GM11168 (cell line): ENCODE data around the gene TIGD6.
"Not testable (repeated sequence)": the region's sequence is repeated elsewhere in the genome, so short reads cannot be mapped to it uniquely, and the experiment has no call there.

Experiments used
- in situ Hi-C: fragments of 300-500 bp; cut with MboI; formaldehyde crosslinking; loops from one replicate; pipeline ENCODE4 v1.12.0; 2022; ENCODE audit warnings: low sequenced_read_pairs; ENCODE audit not compliant: unreplicated experiment

The TIGD6 gene

DNA sequence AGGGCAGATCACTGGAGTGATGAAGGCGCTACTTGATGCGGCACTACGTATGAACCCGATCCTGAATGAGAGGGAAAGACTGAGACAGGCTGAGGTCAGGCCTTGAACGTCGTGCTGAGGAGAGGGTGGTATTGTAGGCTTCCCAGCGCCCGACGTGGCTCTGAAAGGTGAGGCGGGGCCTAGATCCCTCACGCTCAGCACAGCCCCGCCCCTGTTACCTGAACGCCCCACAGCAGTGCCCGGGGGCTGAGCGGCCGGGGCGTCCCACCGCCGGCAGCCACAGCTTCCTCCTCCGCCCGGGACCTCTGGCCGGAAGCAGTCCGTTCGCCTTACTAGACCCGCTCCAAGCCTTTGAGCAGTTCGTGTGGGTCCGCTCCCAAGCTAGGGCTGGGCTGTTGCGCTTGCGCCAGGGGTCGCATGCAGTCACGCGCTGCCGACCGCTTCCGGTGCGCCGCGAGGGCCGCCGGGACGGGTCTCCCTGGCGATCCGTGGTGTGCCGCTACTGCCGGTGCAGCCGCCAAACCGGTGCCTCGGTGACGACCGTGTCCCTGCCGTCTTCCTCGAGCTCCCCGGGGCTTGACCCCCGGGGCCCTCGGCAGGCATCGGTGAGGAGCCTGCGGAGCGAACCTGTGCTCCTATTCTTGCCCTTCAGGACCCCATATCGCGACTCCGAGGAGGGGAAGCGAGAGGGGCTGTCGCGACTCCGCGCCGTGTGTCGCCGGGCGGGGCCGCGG is at the start of gene TIGD6, which contains the start of gene HMGXB3:
Gene TIGD6 (minus strand): TSS at position 399 of the 734 bp plus-strand sequence. CDS start 4,306 bp downstream, outside the sequence.
Gene HMGXB3 (plus strand): TSS at position 484 of the 734 bp plus-strand sequence. CDS start 4,114 bp downstream, outside the sequence.
- in situ Hi-C loops, result no loop called here

DNA sequence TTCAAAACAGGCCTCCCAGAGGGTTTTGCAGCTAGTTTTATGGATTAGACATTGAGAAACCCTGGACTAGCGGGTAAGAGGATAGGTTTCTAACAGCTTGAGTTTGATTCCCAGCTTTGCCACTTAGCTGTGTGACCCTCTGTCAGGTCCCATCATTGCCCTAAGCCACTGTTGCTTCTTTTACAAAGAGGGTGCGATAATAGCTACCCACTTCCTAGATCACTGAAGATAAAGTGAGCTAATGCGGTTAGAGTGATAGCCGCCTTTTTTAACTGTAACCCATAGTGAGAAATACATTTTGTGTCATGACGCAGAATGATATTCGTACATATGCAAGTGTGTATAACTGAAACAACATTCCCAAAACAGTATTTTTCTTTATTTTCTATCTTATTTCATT is 45.6 kb upstream of the TIGD6 start:
- in situ Hi-C loops, result no loop called here

DNA sequence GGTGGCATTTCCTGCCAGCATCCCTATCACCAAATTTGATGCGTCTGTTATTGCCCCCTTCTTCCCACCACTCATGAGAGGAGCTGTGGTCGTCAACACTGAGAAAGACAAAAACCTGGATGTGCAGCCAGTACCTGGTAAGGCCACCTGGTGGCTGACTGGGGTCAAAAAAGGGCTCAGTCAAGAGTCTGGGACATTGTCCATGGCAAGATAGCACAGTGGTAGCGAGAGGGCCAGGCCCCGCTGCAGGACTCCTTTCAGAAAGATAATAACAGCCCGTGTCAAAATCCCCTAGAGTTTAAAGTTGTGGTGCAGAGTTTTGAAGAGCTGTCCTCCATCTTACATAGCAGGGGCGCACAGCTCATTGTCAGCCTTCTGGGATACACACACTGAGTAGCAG is 45.1 kb upstream of the TIGD6 start:
- in situ Hi-C loops, result no loop called here

DNA sequence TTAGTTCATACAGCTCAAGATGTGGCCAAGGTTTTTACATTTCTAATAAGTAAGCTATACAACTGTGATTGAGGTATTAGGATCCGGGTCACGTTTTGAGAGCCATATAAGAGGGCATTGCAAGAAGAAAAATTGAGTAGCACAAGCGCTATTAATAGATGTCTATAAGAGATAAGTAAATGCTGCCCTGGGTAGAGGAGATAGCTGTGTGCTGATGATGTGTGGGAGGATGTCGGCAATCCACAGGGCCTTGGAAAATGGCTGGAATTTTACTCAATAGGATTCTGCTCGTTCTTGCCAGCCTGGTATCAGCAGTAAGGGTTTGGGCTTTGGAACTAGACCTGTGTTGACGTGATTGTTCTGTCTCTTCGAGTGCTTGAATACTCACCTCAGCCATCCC is 44.3 kb upstream of the TIGD6 start:
- in situ Hi-C loops, result no loop called here

DNA sequence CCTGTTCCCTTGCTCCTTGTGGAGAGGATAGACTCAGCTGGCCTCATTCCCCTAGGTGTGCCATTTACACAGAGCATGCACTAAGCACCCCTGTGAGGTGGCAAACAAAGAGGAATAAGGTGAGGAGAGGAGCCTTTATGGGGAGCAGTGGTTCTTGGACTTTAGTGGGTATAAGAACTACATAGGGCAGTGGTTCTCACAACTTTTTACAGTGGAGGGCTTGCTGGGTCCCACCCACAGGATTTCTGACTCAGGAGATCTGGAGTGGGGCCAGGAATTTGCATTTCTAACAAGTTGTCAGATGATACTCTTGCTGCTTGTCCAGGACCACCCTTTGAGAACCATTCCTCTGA is 43.9 kb upstream of the TIGD6 start:
- in situ Hi-C loops, result no loop called here

DNA sequence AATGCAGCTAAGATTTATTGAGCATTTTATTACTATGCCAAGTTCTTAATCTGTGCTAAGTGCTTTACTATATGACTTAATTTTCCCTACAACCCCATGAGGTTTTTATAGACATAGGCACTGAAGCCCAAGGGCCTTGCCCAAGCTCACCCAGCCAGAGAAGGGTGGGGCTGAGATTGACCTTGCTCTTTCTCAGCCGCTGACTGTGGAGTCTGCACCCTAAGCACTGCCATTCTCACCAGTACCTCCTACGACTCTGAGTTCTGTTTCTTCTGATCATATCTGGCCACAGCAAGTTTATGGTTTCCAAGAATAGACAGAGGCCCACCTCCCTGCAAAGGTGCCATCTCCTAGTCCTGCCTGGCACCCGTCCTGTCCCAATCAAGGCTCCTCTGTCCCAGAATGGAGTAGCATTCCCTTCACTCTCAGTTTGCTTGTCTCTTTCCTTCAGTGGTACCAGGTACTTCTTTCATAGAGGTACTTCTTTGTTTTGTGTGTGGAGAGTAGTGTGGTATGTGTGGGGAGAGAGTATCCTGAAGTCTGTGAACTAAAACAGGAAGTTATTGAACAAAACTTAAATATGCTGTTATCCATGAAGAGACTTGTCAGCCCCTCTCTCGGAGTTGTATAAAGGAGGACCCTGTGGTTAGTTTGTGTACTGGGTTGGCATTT is 43.3 kb upstream of the TIGD6 start:
- in situ Hi-C loops, result no loop called here

DNA sequence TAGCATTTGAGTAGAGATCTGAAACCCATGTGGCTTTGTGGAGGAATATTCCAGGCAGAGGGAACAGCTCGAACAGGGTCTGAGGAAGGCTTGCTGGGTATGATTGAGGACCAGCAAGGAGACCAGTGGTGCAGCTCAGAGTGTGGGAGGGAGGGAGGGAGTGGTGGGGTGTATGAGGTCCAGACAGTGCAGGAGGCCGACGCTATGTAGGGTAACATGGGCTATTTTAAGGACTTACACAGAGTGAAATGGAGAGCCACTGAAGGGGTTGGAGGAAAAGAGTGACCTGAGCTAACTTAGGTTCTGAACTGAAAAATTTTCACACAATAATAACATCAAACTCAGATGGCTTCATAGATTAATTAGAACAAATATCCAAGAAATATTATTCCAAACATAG is 42.0 kb upstream of the TIGD6 start:
- in situ Hi-C loops, result no loop called here

DNA sequence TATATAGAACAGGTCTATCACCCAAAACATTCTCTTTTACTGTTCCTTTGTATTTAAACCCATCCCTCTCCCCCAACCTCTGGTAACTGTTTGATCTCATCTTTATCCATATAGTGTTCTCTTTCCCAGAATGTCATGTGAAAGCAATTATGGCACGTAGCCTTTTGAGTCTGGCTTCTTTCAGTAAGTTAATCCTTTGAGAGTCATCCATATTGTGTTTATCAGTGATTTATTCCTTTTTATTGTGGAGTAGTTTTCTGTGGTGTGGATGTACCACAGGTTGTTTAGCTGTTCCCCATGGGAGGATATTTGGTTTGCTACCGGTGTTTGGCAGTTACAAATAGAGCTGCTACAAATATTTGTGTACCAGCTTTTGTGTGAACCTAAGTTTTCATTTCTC is 38.1 kb upstream of the TIGD6 start:
- in situ Hi-C loops, result no loop called here

DNA sequence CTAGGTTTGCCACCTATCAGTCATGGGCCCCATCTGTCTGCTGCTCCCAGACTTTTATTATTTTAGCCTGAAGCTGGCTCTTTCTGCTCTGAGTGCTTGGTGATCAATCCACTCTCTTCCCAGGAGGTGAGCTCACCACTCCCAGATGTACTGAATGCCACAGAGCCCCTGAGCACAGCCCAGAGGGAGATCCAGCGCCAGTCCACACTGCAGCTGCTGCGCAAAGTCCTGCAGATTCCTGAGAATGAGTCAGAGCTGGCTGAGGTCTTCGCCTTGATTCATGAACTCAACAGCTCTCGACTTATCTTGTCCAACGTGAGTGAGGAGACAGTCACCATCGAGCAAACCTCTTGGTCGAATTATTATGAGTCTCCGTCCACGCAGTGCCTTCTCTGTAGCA is 36.1 kb upstream of the TIGD6 start:
- in situ Hi-C loops, result no loop called here

DNA sequence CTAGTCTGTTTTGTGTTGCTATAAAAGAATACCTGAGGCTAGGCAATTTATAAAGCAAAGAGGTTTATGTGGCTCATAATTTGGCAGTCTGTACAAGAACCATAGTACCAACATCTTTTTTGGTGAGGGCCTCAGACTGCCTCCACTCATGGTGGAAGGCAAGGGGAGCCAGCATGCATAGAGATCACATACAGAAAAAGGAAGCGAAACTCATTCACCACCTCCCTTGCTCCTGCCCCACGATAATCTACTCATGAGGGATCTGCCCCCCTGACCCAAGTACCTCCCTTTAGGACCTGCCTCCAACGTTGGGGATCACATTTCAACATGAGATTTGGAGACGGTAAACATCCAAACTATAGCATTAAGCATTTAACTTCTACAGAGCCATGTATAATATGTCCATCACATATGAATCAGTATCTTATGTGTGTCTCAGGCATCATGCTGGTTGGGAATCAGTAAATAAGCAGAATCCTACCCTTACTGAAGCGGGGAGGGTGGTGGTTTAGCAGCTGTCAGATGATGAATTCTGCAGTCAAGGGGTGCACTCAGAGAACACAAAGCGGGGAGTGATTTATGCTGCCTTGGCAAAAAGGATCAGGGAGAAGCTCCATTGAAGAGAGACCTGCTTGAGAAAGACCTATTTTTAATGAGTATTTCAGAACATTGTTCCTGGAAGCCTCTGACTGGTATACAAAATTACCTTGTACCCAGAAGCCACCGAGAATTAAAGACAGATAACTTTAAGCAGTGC is 34.9 kb upstream of the TIGD6 start:
- in situ Hi-C loops, result no loop called here

DNA sequence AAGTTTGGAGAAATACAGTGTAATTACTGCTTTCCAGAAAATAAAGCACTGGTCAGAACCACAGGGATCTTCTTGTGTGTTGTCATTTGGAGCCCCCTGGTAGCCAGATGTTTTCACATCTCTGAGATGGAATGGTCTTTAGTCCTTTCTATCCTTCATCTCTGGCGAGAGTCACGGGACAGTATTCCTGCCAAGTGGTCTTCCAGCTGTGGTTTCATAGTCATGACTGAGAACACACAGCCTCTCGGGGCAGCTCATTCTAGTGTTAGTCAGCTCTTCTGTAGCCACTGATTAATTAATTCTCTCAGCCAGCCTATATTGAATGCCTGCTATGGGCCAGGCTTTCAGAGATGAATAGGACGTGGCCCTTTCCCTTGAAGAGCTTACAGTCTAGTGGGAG is 34.2 kb upstream of the TIGD6 start:
- in situ Hi-C loops, result no loop called here

DNA sequence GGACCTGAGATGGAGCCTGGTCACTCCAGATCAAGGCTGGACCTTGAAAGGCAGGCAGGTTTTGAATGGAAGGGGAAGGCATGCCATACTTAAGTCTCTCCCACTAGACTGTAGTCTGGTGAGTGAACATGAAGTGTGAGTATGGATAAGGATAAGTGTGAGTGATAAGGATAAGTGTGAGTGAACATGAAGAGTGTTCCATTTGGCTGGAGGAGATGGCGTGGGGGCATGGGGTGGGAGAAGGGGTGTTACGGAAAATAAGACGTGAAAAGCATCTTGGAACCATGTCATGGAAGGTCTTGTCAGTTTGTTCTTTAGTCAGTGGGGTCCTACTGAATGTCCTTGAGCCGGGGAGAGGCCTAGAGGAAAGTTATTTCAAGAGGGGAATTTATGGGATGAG is 32.9 kb upstream of the TIGD6 start:
- in situ Hi-C loops, result no loop called here

DNA sequence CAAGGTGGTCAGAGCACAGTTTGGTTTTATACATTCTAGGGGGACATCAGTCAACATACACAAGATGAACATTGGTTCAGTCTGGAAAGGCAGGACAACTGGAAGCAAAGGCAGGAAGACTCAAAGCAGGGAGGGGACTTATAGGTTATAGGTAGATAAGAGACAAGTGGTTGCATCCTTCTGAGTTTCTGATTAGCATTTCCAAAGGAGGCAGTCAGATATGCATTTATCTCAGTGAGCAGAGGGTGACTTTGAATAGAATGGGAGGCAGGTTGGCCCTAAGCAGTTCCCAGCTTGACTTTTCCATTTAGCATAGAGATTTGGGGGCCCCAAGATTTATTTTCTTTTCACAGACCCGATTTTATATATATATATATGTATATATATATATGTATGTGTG is 27.6 kb upstream of the TIGD6 start:
- in situ Hi-C loops, result not testable (repeated sequence)

DNA sequence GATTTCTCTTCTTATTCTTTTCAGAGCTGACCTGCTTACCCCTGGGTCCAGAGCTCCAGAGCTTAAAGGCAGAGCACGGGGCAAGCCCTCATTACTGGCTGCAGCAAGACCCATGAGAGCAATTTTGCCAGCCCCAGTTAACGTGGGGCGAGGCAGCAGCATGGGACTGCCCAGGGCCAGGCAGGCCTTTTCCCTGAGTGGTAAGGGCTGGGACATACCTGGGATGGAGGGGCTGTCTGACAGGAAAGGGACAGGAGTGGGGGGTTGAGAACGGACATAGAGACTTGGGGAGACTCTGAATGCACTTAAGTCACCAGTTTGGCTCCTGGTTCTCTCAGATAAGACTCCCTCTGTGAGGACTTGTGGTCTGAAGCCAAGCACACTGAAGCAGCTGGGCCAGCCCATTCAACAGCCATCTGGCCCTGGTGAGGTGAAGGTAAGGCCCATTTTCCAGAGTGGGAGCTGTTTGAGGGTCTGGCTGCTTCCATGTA is 26.3 kb upstream of the TIGD6 start:
- in situ Hi-C loops, result no loop called here

DNA sequence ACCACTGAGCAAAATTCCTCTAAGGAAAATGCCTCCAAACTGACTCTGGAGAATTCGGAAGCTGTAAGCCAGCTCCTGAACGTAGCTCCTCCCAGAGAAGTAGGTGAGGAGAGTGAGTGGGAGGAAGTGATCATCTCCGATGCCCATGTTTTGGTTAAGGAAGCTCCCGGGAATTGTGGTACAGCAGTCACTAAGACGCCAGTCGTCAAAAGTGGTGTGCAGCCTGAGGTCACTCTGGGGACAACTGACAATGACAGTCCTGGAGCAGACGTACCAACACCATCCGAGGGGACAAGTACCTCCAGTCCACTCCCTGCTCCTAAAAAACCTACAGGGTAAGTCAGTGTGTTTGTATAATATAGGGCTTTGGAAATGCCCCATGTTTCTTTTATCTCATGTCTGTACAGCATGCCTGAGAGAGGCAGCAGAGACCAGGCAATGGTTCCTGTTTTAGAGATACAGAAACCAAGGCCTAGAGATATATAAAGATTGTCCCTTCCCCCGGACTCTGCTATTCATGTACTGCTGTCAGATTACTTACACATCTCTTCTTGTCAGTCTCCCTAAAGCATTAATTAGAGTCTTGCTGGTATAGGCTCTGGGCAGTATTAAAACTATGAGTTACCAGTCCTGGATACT is 24.0 kb upstream of the TIGD6 start:
- in situ Hi-C loops, result no loop called here

DNA sequence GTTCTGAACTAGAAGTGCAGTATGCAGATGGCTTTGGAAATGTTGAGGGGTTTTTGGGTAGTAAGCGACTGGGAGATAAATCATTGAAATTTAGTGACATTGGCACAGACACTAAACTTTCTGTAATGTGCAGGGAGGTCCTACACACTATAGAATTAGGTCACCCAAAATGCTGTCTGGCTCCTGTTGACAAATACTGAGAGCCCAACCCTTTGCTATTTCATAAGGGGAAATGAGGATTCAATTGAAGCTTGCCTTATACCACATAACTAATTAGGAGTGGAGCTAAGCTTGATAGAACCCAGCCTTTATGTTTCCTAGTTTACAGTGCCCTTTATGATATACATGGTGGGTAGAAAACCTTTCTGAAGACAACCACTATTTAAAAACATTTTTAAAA is 22.7 kb upstream of the TIGD6 start:
- in situ Hi-C loops, result no loop called here

DNA sequence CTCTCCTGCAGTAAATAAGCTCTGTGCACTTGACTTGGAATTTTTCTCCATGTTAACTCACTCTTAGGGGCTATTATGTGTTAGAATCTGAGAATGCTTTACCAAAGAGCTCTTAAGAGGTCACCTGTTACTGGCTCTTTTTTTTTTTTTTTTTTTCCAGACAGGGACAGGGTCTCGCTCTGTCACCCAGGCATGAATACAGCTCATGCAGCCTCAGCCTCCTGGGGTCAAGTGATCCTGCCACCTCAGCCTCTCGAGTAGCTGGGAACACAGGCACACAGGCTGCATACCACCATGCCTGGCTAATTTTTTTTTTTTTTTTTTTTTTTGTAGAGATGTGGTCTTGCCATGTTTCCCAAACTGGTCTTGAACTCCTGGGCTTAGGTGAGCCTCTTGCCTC is 22.2 kb upstream of the TIGD6 start:
- in situ Hi-C loops, result no loop called here

DNA sequence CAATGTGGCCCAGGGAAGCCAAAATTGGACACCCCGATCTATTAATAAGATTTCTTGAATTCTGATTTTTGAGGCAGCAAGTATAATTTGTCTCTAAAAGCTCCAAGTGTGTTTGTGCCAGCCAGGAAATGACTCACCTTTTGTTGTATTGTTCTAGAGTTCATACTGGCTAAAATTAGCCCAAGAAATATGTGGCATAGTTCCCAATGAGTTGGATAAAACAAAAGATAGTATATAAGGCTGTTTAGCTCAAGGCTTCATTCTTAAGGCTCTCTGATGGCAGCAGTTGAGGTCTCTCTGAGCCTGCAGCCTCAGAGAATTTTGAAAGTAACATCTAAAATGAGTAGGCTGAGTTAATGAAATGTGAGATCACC is 21.7 kb upstream of the TIGD6 start:
- in situ Hi-C loops, result no loop called here

DNA sequence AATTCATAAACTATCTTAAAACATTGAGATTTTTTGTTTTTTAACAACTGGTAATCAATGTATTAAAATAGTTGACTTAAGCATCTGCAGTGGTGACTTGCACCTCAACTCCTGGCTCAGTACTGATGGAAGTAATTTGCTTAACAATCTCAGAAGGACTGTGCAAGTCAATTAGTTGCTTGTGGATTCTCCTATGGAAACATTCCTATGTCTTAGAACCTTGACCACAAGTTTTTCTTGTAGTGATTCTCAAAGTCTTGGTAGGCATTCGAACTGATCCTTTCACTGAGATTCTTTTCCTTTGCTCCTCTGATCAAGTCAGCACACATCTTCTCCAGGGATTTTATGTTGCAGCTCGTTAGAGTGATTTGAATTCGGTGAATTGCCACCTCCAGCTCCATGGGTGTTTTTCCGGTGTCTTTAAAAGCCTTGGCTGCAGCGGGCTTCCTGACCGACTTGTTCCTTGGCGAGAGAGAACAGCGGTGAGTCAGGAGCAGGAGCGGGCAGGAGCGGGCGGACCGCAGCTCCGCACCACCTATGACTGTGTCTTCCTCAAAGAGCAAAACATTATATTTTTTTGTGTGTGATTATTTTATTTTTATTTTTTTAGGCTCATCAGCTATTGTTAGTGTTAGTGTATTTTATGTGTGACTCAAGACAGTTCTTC is 21.2 kb upstream of the TIGD6 start:
- in situ Hi-C loops, result no loop called here

DNA sequence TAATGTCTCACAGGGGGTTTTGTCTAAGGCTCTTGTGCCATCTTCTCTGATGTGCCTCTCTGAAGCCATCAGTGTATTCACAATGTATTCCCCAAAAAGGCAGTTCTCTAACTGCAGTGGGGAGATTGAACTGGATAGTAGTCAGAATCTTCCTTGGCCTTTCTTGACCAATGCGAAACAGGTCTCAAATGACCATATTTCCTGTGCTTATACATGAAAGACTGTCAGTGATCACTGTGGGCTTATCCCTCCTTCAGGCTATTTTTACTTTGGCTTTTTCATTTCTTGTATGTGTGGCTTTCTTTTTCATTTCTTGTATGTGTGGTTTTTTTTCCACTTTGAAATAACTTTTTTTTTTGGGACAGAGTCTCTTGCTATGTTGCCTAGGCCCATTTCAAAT is 19.8 kb upstream of the TIGD6 start:
- in situ Hi-C loops, result no loop called here
